ENCODE measurements around the gene NT5C3B. TPM values are rescaled to one million over a fixed set of nuclear protein-coding genes. Genes with fewer than 3 reads are reported as not detected.
A peak's percentile ranks its signal among the peaks of the same experiment; 100 is the strongest.
"Not testable (repeated sequence)": the region's sequence is repeated elsewhere in the genome, so short reads cannot be mapped to it uniquely, and the experiment has no call there.

NT5C3B gene
- polyA plus RNA-seq, 1 donor from 2014 or later: 272 TPM

DNA sequence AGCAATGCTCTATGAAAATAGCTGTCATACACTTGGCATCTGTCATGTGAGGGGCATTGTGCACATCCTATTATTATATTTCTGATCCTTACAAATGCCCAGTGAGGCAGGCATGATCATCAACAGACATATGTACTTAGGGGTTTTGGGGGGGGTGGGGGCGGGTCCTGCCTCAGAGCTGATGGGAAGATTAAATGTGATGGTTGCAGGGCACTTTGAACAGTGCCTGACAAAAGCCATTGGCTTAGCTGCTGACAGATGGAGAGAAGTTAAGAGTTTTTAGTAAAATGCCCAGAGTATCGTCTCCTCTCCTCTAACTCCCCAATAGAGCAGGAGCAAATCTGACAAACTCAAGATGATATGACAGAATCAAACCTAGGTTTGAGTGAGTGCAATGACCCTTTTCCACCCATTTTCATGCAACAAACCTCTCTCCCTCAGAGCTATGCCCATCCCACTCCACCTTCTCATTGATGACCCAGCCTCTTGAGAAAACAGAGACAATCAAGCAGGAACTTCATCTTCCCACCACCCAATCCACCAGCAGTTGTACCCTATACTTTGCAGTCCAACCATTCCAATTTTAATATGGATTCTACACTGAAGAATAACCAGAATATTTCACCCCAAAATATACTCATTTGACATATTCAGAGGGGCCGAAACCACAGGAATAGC lies 24.4 kb upstream of the NT5C3B start:
- Histone ChIP-seq H3K36me3 (ENCODE audit: insufficient read depth, low read length) (no peaks in the 10 kb centered on the region), H2AFZ (ENCODE audit: low read depth, low read length) (no peak overlapping the region), H3K27me3 (ENCODE audit: insufficient read depth, low read depth, low read length) (no peaks in the 10 kb centered on the region), H3K27ac (ENCODE audit: low read length) (no peak overlapping the region), H3K9ac (ENCODE audit: low read length) (no peak overlapping the region), H3K4me2 (ENCODE audit: low read length) (no peak overlapping the region), H3K9me3 (ENCODE audit: low read length) (no peaks in the 10 kb centered on the region), H3F3A (ENCODE audit: insufficient read depth, low read length, poor library complexity, severe bottlenecking) (no peaks in the 10 kb centered on the region), H4K20me1 (ENCODE audit: insufficient read depth) (no peaks in the 10 kb centered on the region), H3K9me2 (ENCODE audit: insufficient read depth, low read length) (no peaks in the 10 kb centered on the region), H3K4me3 (ENCODE audit: low read length) (peak overlapping the region; percentile 24), H3K79me2 (replicated peaks; ENCODE audit: insufficient read depth, low read length) (peaks cover 53% of the 10 kb centered on the region)
- TF ChIP-seq EP300 (conservative IDR thresholded peaks at IDR 0.05; ENCODE audit: poor library complexity, severe bottlenecking) (peak; percentile 41), SMC3 (conservative IDR thresholded peaks at IDR 0.05; ENCODE audit: poor library complexity) (no peak)

DNA sequence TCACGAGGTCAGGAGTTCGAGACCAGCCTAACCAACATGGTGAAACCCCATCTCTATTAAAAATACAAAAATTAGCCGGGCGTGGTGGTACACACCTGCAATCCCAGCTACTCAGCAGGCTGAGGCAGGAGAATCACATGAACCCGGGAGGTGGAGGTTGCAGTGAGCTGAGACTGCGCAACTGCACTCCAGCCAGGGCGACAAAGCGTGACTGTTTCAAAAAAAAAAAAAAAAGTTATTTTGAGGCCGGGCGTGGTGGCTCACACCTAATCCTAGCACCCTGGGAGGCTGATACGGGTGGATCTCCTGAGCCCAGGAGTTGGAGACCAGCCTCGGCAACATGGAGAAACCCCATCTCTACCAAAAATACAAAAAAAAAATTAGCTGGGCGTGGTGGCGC lies 15.3 kb upstream of the NT5C3B start:
- not testable (repeated sequence) for H3K27ac ChIP-seq (ENCODE audit: low read length)
- peaks cover 53% of the 10 kb centered on the region for H3K79me2 ChIP-seq (replicated peaks; ENCODE audit: insufficient read depth, low read length)

DNA sequence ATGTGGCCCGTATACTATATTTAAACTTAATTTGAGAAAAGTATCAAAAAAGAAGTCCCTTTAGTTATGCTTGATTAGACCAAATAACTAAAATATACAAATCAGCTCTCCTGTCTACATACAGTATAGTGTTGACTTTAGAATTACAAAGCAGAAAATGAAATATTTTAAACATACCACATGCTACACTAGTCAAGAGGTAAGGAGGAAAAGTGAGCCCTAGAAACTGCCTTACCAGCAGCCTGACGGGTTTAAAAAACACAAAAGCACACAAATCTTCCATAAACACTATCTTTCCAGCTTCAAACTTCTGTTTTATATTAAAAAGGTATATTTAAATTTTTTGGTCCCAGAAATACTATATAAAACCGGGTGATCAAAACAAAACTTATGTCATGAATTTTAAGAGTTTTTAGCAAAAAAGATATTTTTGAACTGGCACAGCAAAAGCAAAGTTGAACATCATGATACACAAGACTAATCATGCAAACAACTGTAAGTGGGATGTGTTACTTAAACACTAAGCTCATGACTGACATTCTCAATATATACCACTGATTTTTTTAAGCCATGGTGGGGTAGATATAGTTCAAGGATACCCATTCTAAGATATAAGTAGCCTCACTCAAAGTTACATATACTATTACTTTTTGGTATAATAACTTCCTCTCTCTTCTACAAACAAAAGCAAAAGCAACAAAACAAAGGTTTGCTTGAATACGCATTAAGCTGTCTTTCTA lies 13.4 kb upstream of the NT5C3B start:
- H3K9me2 ChIP-seq (ENCODE audit: insufficient read depth, low read length): no peaks in the 10 kb centered on the region
- no peak overlapping the region for H3K4me3 ChIP-seq (ENCODE audit: low read length)
- H3K27me3 ChIP-seq (ENCODE audit: insufficient read depth, low read depth, low read length): no peaks in the 10 kb centered on the region
- no peak overlapping the region for H3K9ac ChIP-seq (ENCODE audit: low read length)
- H3F3A ChIP-seq (ENCODE audit: insufficient read depth, low read length, poor library complexity, severe bottlenecking): no peaks in the 10 kb centered on the region
- H4K20me1 ChIP-seq (ENCODE audit: insufficient read depth): no peaks in the 10 kb centered on the region
- no peak overlapping the region for H2AFZ ChIP-seq (ENCODE audit: low read depth, low read length)
- H3K9me3 ChIP-seq (ENCODE audit: low read length): no peaks in the 10 kb centered on the region
- peaks cover 8% of the 10 kb centered on the region for H3K36me3 ChIP-seq (ENCODE audit: insufficient read depth, low read length)
- no peak overlapping the region for H3K27ac ChIP-seq (ENCODE audit: low read length)
- H3K4me2 ChIP-seq (ENCODE audit: low read length): no peak overlapping the region
- peaks cover 46% of the 10 kb centered on the region for H3K79me2 ChIP-seq (replicated peaks; ENCODE audit: insufficient read depth, low read length)
- TF ChIP-seq, protein P1, sequence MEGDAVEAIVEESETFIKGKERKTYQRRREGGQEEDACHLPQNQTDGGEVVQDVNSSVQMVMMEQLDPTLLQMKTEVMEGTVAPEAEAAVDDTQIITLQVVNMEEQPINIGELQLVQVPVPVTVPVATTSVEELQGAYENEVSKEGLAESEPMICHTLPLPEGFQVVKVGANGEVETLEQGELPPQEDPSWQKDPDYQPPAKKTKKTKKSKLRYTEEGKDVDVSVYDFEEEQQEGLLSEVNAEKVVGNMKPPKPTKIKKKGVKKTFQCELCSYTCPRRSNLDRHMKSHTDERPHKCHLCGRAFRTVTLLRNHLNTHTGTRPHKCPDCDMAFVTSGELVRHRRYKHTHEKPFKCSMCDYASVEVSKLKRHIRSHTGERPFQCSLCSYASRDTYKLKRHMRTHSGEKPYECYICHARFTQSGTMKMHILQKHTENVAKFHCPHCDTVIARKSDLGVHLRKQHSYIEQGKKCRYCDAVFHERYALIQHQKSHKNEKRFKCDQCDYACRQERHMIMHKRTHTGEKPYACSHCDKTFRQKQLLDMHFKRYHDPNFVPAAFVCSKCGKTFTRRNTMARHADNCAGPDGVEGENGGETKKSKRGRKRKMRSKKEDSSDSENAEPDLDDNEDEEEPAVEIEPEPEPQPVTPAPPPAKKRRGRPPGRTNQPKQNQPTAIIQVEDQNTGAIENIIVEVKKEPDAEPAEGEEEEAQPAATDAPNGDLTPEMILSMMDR (IDR thresholded peaks at IDR 0.05; ENCODE audit: poor library complexity, severe bottlenecking): no peak
- TF ChIP-seq SMC3 (conservative IDR thresholded peaks at IDR 0.05; ENCODE audit: poor library complexity) (no peak), TAF1 (IDR thresholded peaks at IDR 0.05; ENCODE audit: low read depth) (no peak), EP300 (conservative IDR thresholded peaks at IDR 0.05; ENCODE audit: poor library complexity, severe bottlenecking) (no peak), POLR2AphosphoS5 (IDR thresholded peaks at IDR 0.05) (no peak)
- TF ChIP-seq, protein P2, sequence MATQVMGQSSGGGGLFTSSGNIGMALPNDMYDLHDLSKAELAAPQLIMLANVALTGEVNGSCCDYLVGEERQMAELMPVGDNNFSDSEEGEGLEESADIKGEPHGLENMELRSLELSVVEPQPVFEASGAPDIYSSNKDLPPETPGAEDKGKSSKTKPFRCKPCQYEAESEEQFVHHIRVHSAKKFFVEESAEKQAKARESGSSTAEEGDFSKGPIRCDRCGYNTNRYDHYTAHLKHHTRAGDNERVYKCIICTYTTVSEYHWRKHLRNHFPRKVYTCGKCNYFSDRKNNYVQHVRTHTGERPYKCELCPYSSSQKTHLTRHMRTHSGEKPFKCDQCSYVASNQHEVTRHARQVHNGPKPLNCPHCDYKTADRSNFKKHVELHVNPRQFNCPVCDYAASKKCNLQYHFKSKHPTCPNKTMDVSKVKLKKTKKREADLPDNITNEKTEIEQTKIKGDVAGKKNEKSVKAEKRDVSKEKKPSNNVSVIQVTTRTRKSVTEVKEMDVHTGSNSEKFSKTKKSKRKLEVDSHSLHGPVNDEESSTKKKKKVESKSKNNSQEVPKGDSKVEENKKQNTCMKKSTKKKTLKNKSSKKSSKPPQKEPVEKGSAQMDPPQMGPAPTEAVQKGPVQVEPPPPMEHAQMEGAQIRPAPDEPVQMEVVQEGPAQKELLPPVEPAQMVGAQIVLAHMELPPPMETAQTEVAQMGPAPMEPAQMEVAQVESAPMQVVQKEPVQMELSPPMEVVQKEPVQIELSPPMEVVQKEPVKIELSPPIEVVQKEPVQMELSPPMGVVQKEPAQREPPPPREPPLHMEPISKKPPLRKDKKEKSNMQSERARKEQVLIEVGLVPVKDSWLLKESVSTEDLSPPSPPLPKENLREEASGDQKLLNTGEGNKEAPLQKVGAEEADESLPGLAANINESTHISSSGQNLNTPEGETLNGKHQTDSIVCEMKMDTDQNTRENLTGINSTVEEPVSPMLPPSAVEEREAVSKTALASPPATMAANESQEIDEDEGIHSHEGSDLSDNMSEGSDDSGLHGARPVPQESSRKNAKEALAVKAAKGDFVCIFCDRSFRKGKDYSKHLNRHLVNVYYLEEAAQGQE (IDR thresholded peaks at IDR 0.05; ENCODE audit: borderline replicate concordance): no peak

More for the DNA sequence above, 15.3 kb upstream of the NT5C3B start:
- H3F3A ChIP-seq (ENCODE audit: insufficient read depth, low read length, poor library complexity, severe bottlenecking); H3K9me2 ChIP-seq (ENCODE audit: insufficient read depth, low read length); H3K27me3 ChIP-seq (ENCODE audit: insufficient read depth, low read depth, low read length); H3K4me2 ChIP-seq (ENCODE audit: low read length); H3K9ac ChIP-seq (ENCODE audit: low read length); H3K9me3 ChIP-seq (ENCODE audit: low read length); H2AFZ ChIP-seq (ENCODE audit: low read depth, low read length); H3K4me3 ChIP-seq (ENCODE audit: low read length); H4K20me1 ChIP-seq (ENCODE audit: insufficient read depth); H3K36me3 ChIP-seq (ENCODE audit: insufficient read depth, low read length): not testable (repeated sequence)

All from neural cell (in vitro differentiated cells).